ENCODE data around the gene CBFA2T2. TPM values are rescaled to one million over a fixed set of nuclear protein-coding genes. Genes with fewer than 3 reads are reported as not detected.
A peak's percentile ranks its signal among the peaks of the same experiment; 100 is the strongest.

CBFA2T2 gene
- total and polyA plus RNA-seq, 2 donors (not counting 1 experiment from before 2014, with no cell fraction given) = 26.9 to 30.0 TPM

DNA sequence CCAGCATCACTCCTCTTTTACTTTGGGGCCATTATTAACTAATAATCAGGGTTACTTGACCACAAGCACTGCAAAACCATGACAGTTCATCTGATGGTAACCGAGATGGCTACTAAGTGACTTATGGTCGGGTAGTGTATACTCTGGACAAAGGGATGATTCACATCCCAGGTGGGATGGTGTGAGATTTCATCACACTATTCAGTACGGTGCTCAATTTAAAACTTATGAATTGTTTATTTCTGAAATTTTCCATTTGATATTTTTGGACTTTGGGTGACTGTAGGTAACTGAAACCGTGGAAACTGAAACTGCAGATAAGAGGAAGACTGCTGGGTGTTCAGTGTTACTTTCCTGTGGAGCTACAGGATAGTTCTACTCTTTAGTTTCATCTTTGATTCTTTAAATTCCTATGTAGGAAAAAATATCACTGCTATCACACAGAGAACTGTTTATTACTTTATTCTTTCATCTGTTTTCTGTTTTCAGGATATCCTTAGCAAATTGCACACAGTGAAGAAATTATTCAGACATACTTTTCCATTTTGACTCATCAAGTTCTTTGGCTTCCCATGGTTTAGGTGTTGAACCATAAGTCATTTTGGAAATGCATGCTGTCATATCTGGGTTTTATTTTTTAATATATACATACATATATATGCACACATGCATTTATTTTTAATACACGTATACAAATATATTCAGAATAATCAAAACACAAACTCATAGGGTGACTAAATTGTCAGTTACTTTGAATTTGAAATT lies 113.1 kb downstream of the CBFA2T2 start:
- Histone ChIP-seq H3K27me3 (replicated peaks in 1 of 4; ENCODE audit: control extremely low read depth in 1 of 4, control insufficient read depth in 3 of 4, insufficient read depth in 4 of 4, low read length in 3 of 4) (no peaks in the 10 kb centered on the region), H3K4me3 (ENCODE audit: control extremely low read depth in 1 of 5, extremely low read depth in 1 of 5, insufficient read depth in 1 of 5, low read depth in 2 of 5, low read length in 4 of 5) (peak overlapping the region in 2 of 5 experiments; percentile 13 to 16), H4K20me1 (ENCODE audit: control insufficient read depth, insufficient read depth, low read length, poor library complexity, severe bottlenecking) (no peaks in the 10 kb centered on the region), H3K79me2 (ENCODE audit: control insufficient read depth, insufficient read depth, low read length) (peaks cover 17% of the 10 kb centered on the region), H3K9me3 (ENCODE audit: control extremely low read depth in 1 of 3, control insufficient read depth in 2 of 3, insufficient read depth in 1 of 3, low read length in 2 of 3) (no peaks in the 10 kb centered on the region), H3K9ac (ENCODE audit: low read length) (peak overlapping the region; percentile 31), H3K4me2 (replicated peaks; ENCODE audit: low read depth, low read length, poor library complexity, severe bottlenecking) (peak overlapping the region; percentile 61), H3K27ac (ENCODE audit: low read length in 2 of 2) (peak overlapping the region; percentile 44 to 88), H3K36me3 (replicated peaks in 1 of 2; ENCODE audit: control extremely low read depth in 1 of 2, control insufficient read depth in 1 of 2, extremely low read depth in 1 of 2, insufficient read depth in 2 of 2, low read length in 1 of 2) (peaks cover 0 to 6% of the 10 kb centered on the region in 2 experiments), H2AFZ (ENCODE audit: insufficient read depth, low read depth, low read length, poor library complexity, severe bottlenecking) (peak overlapping the region; percentile 43), H3K4me1 (ENCODE audit: control insufficient read depth in 2 of 2, insufficient read depth in 2 of 2, low read length in 2 of 2) (peaks cover 49 to 57% of the 10 kb centered on the region in 2 donors)
- POLR2A ChIA-PET = no interaction called here
- no CpG with 5 or more reads among the region's 5 CpGs for WGBS (ENCODE audit: insufficient coverage)
- ATAC-seq (ENCODE audit: low read depth) = peak; percentile 63
- Mint-ChIP-seq H3K4me3 (peak overlapping the region; percentile 72), H3K4me1 (peaks cover 47% of the 10 kb centered on the region), H3K27me3 (no peaks in the 10 kb centered on the region), H3K27ac (peak overlapping the region; percentile 78), H3K9me3 (ENCODE audit: insufficient read depth) (no peaks in the 10 kb centered on the region)
- DNase-seq = peak; percentile 43
- intact Hi-C loops (cut with micrococcal nuclease) = loop anchor here (2.0 to 10.0 kb wide), 2 partner anchors 48 to 108 kb away; partner anchors contain the start of gene CBFA2T2
- no peak for TF ChIP-seq EZH2 (IDR thresholded peaks at IDR 0.05; ENCODE audit: borderline replicate concordance, insufficient read depth, low read depth, low read length, poor library complexity, severe bottlenecking)
- TF ChIP-seq, protein P1, sequence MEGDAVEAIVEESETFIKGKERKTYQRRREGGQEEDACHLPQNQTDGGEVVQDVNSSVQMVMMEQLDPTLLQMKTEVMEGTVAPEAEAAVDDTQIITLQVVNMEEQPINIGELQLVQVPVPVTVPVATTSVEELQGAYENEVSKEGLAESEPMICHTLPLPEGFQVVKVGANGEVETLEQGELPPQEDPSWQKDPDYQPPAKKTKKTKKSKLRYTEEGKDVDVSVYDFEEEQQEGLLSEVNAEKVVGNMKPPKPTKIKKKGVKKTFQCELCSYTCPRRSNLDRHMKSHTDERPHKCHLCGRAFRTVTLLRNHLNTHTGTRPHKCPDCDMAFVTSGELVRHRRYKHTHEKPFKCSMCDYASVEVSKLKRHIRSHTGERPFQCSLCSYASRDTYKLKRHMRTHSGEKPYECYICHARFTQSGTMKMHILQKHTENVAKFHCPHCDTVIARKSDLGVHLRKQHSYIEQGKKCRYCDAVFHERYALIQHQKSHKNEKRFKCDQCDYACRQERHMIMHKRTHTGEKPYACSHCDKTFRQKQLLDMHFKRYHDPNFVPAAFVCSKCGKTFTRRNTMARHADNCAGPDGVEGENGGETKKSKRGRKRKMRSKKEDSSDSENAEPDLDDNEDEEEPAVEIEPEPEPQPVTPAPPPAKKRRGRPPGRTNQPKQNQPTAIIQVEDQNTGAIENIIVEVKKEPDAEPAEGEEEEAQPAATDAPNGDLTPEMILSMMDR (IDR thresholded peaks at IDR 0.05) = no peak
- CTCF ChIA-PET = interaction anchor here (1.0 to 1.1 kb wide), 2 partner anchors 10 to 65 kb away, joined by 3 read pairs; no protein-coding TSS in a partner anchor

All from B cell (primary cell).